ENCODE data around the gene PRRT3. TPM values are rescaled to one million over a fixed set of nuclear protein-coding genes. Genes with fewer than 3 reads are reported as not detected.

The PRRT3 gene
- total RNA-seq, 1 experiment from 2014 or later = 4.4 TPM

GRCh38 chr3:9899289-9899791, 52.9 kb downstream of the PRRT3 start:
- DNase-seq (no peak), ATAC-seq (no peak)
- peak overlapping the region; percentile 22; the same call in 1 of the 2 replicates for H3K4me3 ChIP-seq (ENCODE audit: low read length)
- peaks cover 4% of the 10 kb centered on the region; the same call in 1 of the 2 replicates for H3K36me3 ChIP-seq (ENCODE audit: low read depth, low read length)
- H3F3A ChIP-seq (ENCODE audit: low read length, unreplicated experiment) = peaks cover 14% of the 10 kb centered on the region
- TF ChIP-seq EZH2phosphoT487 (IDR thresholded peaks at IDR 0.05; ENCODE audit: borderline replicate concordance, low read length) (no peak), EZH2 (IDR thresholded peaks at IDR 0.05; ENCODE audit: low read length, unreplicated experiment) (no peak), CTCF (conservative IDR thresholded peaks at IDR 0.05; ENCODE audit: low read depth, low read length) (no peak)
- H3K9me2 ChIP-seq (replicated peaks; ENCODE audit: low read length) = no peaks in the 10 kb centered on the region
- peak overlapping the region; percentile 24; the same call in 1 of the 2 replicates for H2AFZ ChIP-seq (ENCODE audit: low read length)
- ChIA-PET CTCF (no interaction called here), POLR2A (ENCODE audit: unreplicated experiment) (no interaction called here)
- H3K79me2 ChIP-seq (ENCODE audit: low read length) = peaks cover 5% of the 10 kb centered on the region
- H3K9me3 ChIP-seq (ENCODE audit: low read length) = no peaks in the 10 kb centered on the region
- intact Hi-C loops (cut with micrococcal nuclease) = loop anchor here (2.0 to 5.0 kb wide), 2 partner anchors 33 to 57 kb away; partner anchors contain the start of genes CRELD1 and RPUSD3
- peaks cover 55% of the 10 kb centered on the region for H3K4me1 ChIP-seq (ENCODE audit: insufficient read depth, low read length)
- peak overlapping the region; percentile 18; the same call in 1 of the 2 replicates for H3K9ac ChIP-seq (ENCODE audit: low read length)
- peak overlapping the region; percentile 79 for H3K4me2 ChIP-seq (ENCODE audit: low read length)
- H4K20me1 ChIP-seq (ENCODE audit: low read length) = no peaks in the 10 kb centered on the region
- BruUV-seq (replicated peaks) = no TSS peak
- H3K27me3 ChIP-seq (ENCODE audit: low read length) = no peaks in the 10 kb centered on the region
- peak overlapping the region; percentile 93 for H3K27ac ChIP-seq (ENCODE audit: low read length)

GRCh38 chr3:9898467-9899241, 53.6 kb downstream of the PRRT3 start:
- ATAC-seq (peak; percentile 14), DNase-seq (peak; percentile 71)
- Histone ChIP-seq H3K9me3 (ENCODE audit: low read length) (no peaks in the 10 kb centered on the region), H2AFZ (ENCODE audit: low read length) (0 out of 2 replicates have a peak overlapping the region, but pooled peaks have one; percentile 24), H3K4me3 (ENCODE audit: low read length) (peak overlapping the region; percentile 46), H3K9me2 (replicated peaks; ENCODE audit: low read length) (no peaks in the 10 kb centered on the region), H3K27ac (ENCODE audit: low read length) (peak overlapping the region; percentile 93), H3K36me3 (ENCODE audit: low read depth, low read length) (peaks cover 4% of the 10 kb centered on the region; the same call in 1 of the 2 replicates), H3K79me2 (ENCODE audit: low read length) (peaks cover 6% of the 10 kb centered on the region), H4K20me1 (ENCODE audit: low read length) (no peaks in the 10 kb centered on the region), H3K4me1 (ENCODE audit: insufficient read depth, low read length) (peaks cover 57% of the 10 kb centered on the region), H3K27me3 (ENCODE audit: low read length) (no peaks in the 10 kb centered on the region), H3F3A (ENCODE audit: low read length, unreplicated experiment) (peaks cover 15% of the 10 kb centered on the region), H3K9ac (ENCODE audit: low read length) (peak overlapping the region; percentile 65), H3K4me2 (ENCODE audit: low read length) (peak overlapping the region; percentile 79)
- TF ChIP-seq EZH2phosphoT487 (IDR thresholded peaks at IDR 0.05; ENCODE audit: borderline replicate concordance, low read length) = no peak
- no peak for TF ChIP-seq CTCF (conservative IDR thresholded peaks at IDR 0.05; ENCODE audit: low read depth, low read length)
- no peak for TF ChIP-seq EZH2 (IDR thresholded peaks at IDR 0.05; ENCODE audit: low read length, unreplicated experiment)
- TSS peak; percentile 22 for BruUV-seq (replicated peaks)
- ChIA-PET POLR2A (ENCODE audit: unreplicated experiment) (interaction anchor here (1.1 kb wide), 1 partner anchor 14 kb away, joined by 5 read pairs; no protein-coding TSS in a partner anchor), CTCF (interaction anchor here (0.9 to 1.0 kb wide), 3 partner anchors 18 to 48 kb away, joined by 3 to 8 read pairs (median 4); partner anchors contain the start of gene IL17RC)
- intact Hi-C loops (cut with micrococcal nuclease) = loop anchor here (1.0 to 5.0 kb wide), 4 partner anchors 14 to 56 kb away; partner anchors contain the start of genes CRELD1 and RPUSD3
